ENCODE data around the gene SNURF. TPM values are rescaled to one million over a fixed set of nuclear protein-coding genes. Genes with fewer than 3 reads are reported as not detected.

Gene SNURF
- polyA plus RNA-seq, 3 donors from 2014 or later, result 4.9 to 34.7 (median 18.1) TPM

DNA sequence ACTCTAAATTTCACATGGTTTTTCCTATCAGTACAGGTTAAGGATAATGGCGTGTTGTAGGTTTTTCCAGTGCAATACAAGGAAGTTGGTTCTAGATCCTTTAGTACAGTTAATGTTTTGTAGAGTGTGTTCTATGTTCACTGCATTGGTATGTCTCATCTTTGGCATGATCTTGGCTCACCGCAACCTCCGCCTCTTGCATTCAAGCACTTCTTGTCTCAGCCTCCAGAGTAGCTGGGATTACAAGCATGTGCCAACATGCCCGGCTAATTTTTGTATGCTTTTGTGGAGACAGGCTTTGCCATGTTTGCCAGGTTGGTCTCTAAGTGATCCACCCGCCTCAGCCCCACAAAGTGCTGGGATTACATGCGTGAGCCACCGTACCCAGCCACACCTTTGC lies 30.4 kb downstream of the SNURF start:
- Mint-ChIP-seq H3K4me3 (no peak overlapping the region), H3K27ac (no peak overlapping the region), H3K36me3 (peaks cover 11 to 59% (median 29%) of the 10 kb centered on the region in 3 donors), H3K4me1 (peaks cover 4 to 9% of the 10 kb centered on the region in 2 donors), H3K9me3 (peaks cover 0 to 6% (median 0%) of the 10 kb centered on the region in 6 donors), H3K27me3 (ENCODE audit: low read depth in 3 of 3) (no peaks in the 10 kb centered on the region)
- no peak for DNase-seq

- no peak for DNase-seq
- Mint-ChIP-seq H3K9me3 (peaks cover 0 to 4% (median 0%) of the 10 kb centered on the region in 6 donors), H3K4me1 (peaks cover 4 to 9% of the 10 kb centered on the region in 2 donors), H3K4me3 (no peak overlapping the region), H3K27ac (no peak overlapping the region), H3K36me3 (peaks cover 11 to 56% (median 26%) of the 10 kb centered on the region in 3 donors), H3K27me3 (ENCODE audit: low read depth in 3 of 3) (no peaks in the 10 kb centered on the region)
Observed at GRCh38 chr15:24986653-24987052, 31.9 kb downstream of the SNURF start.

Other genes starting within 250 kb of the SNURF start
- gene SNRPN, start within 50 bp of the SNURF start, polyA plus RNA-seq, result 100 to 1,000 TPM; 247 to 301 (median 272) TPM

All from immature natural killer cell (primary cell).